Kidney epithelial cell (primary cell): ENCODE results near the gene LARP4B. TPM values are rescaled to one million over a fixed set of nuclear protein-coding genes. Genes with fewer than 3 reads are reported as not detected.

Experiments used
- DNase-seq: peaks from one replicate; pipeline ENCODE4 v3.0.0-alpha.2; 2010; ENCODE audit warnings: low read depth
- H3K27me3 ChIP-seq: 2 replicates; pipeline ENCODE4 v1.6.0; 2011; ENCODE audit warnings: low read length; ENCODE audit not compliant: control insufficient read depth, insufficient read depth
- H3K36me3 ChIP-seq: 2 replicates; pipeline ENCODE4 v1.5.1; 2011; ENCODE audit warnings: low read length; ENCODE audit not compliant: control insufficient read depth, insufficient read depth
- H3K4me3 ChIP-seq: 2 replicates; pipeline ENCODE4 v1.5.1; 2011; ENCODE audit warnings: low read depth, mild to moderate bottlenecking, control low read depth, low read length
- total RNA-seq: library from RNA; depleted of rRNA; stranded (reverse); fragments of >200 nt; gene quantifications from 2 replicates; pipeline ENCODE4 v1.2.3, GENCODE V29; 2015
- TF ChIP-seq, protein P1 (sequence below): IDR thresholded peaks from 2 replicates; pipeline ENCODE4 v1.5.1; 2011; ENCODE audit warnings: mild to moderate bottlenecking, moderate library complexity, low read length, control low read depth, inconsistent platforms; ENCODE audit not compliant: insufficient read depth, poor library complexity, severe bottlenecking

LARP4B gene
- total RNA-seq, 1 donor from 2014 or later = 64.0 TPM

DNA sequence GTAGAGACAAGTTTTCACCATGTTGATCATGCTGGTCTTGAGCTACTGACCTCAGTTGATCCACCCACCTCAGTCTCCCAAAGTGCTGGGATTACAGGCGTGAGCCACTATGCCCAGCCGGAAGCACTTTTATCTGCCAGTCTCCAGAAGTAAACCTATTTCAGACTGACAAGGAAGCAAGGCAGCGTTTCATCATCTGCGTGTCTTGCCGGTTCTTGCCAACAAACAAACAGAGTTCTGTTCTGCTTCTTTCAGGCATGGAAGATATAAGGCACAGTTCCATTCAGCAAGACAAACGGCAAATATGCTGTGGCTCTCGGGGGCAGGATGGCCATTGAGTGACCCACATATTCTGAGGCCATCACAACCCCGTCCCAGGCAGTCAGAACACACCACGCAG is 15.5 kb upstream of the LARP4B start:
- H3K27me3 ChIP-seq = no peaks in the 10 kb centered on the region
- H3K4me3 ChIP-seq = no peak overlapping the region
- H3K36me3 ChIP-seq = no peaks in the 10 kb centered on the region
- DNase-seq = no peak
- TF ChIP-seq, protein P1, sequence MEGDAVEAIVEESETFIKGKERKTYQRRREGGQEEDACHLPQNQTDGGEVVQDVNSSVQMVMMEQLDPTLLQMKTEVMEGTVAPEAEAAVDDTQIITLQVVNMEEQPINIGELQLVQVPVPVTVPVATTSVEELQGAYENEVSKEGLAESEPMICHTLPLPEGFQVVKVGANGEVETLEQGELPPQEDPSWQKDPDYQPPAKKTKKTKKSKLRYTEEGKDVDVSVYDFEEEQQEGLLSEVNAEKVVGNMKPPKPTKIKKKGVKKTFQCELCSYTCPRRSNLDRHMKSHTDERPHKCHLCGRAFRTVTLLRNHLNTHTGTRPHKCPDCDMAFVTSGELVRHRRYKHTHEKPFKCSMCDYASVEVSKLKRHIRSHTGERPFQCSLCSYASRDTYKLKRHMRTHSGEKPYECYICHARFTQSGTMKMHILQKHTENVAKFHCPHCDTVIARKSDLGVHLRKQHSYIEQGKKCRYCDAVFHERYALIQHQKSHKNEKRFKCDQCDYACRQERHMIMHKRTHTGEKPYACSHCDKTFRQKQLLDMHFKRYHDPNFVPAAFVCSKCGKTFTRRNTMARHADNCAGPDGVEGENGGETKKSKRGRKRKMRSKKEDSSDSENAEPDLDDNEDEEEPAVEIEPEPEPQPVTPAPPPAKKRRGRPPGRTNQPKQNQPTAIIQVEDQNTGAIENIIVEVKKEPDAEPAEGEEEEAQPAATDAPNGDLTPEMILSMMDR = no peak

DNA sequence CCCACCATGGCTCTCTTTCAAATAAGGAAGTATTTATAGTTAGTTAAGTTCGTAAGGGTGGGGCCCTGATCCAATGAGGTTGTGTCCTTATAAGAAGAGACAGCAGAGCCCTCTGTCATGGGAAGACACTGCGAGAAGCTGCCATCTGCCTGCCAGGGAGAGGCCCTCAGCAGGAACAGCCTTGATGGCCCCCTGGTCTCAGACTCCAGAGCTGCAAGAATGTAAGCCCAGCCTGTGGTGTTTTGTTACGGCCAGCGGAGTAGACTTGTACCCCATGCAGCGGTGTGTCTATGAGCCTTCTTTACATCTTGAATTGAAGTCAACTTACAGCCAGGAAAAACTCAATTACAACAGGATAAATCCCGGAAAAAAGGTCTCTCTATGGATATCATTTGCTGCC is 14.3 kb upstream of the LARP4B start:
- no peaks in the 10 kb centered on the region for H3K36me3 ChIP-seq
- H3K27me3 ChIP-seq = no peaks in the 10 kb centered on the region
- H3K4me3 ChIP-seq = no peak overlapping the region
- DNase-seq = no peak
- TF ChIP-seq, protein P1 = no peak

DNA sequence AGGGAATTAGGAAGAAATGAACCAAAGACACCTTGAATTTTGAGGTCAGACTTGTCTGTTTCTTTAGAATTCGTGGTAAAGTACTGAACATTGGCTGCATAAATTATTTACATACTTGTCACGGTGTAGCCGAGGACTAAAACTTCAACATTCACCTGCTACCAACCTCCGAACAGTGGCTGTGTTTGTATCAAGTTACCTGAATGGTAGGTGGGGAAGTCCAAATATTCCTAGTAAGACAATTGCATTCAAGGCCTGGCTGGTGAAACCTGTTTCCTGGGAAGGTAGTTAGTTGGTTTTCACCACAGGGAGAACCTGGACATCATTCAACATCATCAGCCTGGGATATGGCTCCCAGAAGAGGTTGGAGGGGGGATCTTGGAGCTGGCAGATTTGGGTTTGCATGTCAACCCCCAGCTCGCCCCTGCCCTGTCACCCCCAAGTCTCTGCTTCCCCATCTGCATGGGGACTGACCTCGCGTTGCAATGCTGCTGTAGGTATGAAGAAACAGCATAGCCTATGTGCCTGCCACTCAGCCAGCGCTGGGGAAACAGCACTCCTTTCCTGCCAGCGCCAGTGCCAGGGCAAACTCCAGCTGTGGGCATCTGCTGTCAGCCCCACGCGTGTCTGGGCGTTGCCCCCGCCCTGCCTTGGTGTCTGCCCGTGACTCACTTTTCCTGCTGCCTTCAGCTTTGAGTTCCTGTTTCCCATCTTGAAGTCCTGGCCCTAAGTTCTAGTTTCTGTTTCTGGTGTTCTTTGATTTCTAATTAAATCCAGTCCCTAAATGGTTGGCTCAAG is 12.7 kb upstream of the LARP4B start:
- Histone ChIP-seq H3K36me3 (no peaks in the 10 kb centered on the region), H3K4me3 (no peak overlapping the region), H3K27me3 (no peaks in the 10 kb centered on the region)
- TF ChIP-seq, protein P1 = no peak
- no peak for DNase-seq

DNA sequence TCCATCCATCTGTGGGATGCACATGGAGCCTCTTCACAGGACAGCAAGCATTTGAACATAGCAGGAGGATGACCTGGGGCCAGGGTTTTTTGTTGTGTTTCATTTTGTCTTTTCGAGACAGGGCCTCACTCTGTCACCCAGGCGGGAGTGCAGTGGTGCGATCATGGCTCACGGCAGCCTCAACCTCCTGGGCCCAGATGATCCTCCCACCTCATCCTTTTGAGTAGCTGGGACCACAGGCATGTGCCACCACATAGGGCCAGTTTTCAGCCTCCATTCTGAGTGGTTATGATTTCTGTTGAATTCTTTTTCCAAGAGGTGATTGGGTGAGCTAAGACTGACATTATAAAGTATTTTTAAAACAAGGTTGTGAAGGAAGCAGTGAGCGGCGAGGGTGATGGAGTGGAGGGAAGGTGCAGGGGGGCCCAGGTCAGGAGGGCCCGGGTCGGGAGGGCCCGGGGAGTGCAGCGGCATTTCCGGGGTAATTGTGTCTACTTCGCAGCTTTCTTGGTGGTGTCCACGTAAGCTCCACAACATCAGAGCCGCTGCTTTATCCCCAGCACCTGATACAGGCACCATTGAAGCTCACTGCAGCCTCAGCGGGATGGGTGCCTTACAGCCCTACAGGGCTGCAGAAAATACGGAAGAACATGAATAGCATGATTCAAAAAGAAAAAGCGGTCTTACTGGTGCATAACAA is 12.0 kb upstream of the LARP4B start:
- TF ChIP-seq, protein P1 = no peak
- Histone ChIP-seq H3K4me3 (no peak overlapping the region), H3K36me3 (no peaks in the 10 kb centered on the region), H3K27me3 (no peaks in the 10 kb centered on the region)
- DNase-seq = no peak

DNA sequence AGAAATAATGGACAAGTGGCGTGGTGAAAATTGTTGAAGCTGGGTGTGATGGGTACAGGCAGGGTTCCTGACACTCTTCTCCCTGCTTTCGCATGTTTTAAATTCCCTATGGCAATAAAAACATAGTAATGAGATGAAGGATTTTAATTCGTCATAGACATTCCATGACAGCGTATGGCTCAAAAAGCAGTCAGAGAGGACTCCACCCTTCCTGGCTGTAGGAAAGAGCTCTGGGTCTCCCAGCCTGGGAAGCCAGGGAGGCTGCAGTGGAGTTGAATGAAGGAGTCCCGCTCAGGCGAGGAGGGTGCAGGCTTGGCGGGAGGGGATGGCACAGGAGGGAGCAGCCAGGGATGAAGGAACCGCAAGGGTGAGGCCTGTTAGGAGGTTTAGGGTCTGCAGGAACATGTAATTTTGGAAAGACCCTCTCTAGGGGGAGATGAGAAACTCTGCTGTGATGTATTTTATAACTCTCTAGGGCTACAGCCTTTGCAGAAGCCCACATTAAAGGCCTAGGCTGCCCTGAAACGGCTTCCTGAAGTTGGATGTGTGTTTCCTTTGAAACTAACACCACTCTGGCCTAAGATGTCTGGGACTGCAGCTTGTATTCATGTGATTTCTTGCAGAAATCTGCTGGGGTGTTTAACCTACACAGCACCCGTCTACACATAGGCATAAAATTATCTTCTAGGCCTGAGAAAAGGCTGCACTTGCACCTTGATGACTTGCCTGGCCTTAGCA is 7.6 kb upstream of the LARP4B start:
- DNase-seq = no peak
- TF ChIP-seq, protein P1 = no peak

More for the DNA sequence above, 7.6 kb upstream of the LARP4B start:
- no peak overlapping the region for H3K4me3 ChIP-seq
- H3K27me3 ChIP-seq = no peaks in the 10 kb centered on the region
- H3K36me3 ChIP-seq = no peaks in the 10 kb centered on the region
